Dendritic cell treated with granulocyte-macrophage colony-stimulating factor and Interleukin-4, amounts not matched to agents 40 ng/mL and 50 ng/mL, for 4 days (primary cell): ENCODE measurements around the gene RHOB.

Experiments used
- H3K27ac Mint-ChIP-seq: one replicate; pipeline ENCODE4 v1.8.0; 2022; ENCODE audit warnings: mild to moderate bottlenecking, mixed read lengths
- H3K27me3 Mint-ChIP-seq: one replicate; pipeline ENCODE4 v1.8.0; 2022; ENCODE audit warnings: mild to moderate bottlenecking, mixed read lengths
- H3K36me3 Mint-ChIP-seq: one replicate; pipeline ENCODE4 v1.8.0; 2022; ENCODE audit warnings: low read depth, mixed read lengths
- H3K4me1 Mint-ChIP-seq: one replicate; pipeline ENCODE4 v1.8.0; 2022; ENCODE audit warnings: low read depth, mixed read lengths
- H3K4me3 Mint-ChIP-seq: one replicate; pipeline ENCODE4 v1.8.0; 2022; ENCODE audit warnings: mild to moderate bottlenecking, moderate library complexity, mixed read lengths
- H3K9me3 Mint-ChIP-seq: one replicate; pipeline ENCODE4 v1.8.0; 2022; ENCODE audit warnings: mixed read lengths
- intact Hi-C: fragments of 100-400 bp; cut with micrococcal nuclease; formaldehyde crosslinking; loops from one replicate; pipeline ENCODE4 v1.15.0; 2022

RHOB gene

GRCh38 chr2:20436716-20437470 lies 10.0 kb upstream of the RHOB start:
- Mint-ChIP-seq H3K27me3 (no peaks in the 10 kb centered on the region), H3K9me3 (no peaks in the 10 kb centered on the region), H3K4me3 (no peak overlapping the region), H3K36me3 (peaks cover 5% of the 10 kb centered on the region), H3K27ac (no peak overlapping the region), H3K4me1 (peaks cover 61% of the 10 kb centered on the region)
- intact Hi-C loops, result no loop called here

GRCh38 chr2:20438334-20439192 lies 8.3 kb upstream of the RHOB start:
- no peaks in the 10 kb centered on the region for H3K9me3 Mint-ChIP-seq
- H3K36me3 Mint-ChIP-seq, result peaks cover 5% of the 10 kb centered on the region
- intact Hi-C loops, result loop anchor here (1.0 to 2.0 kb wide), 3 partner anchors 8 to 28 kb away; no protein-coding TSS in a partner anchor
- H3K27ac Mint-ChIP-seq, result peak overlapping the region; percentile 96
- peaks cover 50% of the 10 kb centered on the region for H3K4me1 Mint-ChIP-seq
- no peak overlapping the region for H3K4me3 Mint-ChIP-seq
- H3K27me3 Mint-ChIP-seq, result no peaks in the 10 kb centered on the region

- intact Hi-C loops, result loop anchor here (1.0 to 2.0 kb wide), 3 partner anchors 9 to 28 kb away; no protein-coding TSS in a partner anchor
- Mint-ChIP-seq H3K36me3 (peaks cover 5% of the 10 kb centered on the region), H3K27me3 (no peaks in the 10 kb centered on the region), H3K27ac (peak overlapping the region; percentile 96), H3K9me3 (no peaks in the 10 kb centered on the region), H3K4me3 (peak overlapping the region; percentile 23), H3K4me1 (peaks cover 47% of the 10 kb centered on the region)
These were observed 7.7 kb upstream of the RHOB start for GRCh38 chr2:20439193-20439475.

GRCh38 chr2:20439503-20439902 lies 7.4 kb upstream of the RHOB start:
- intact Hi-C loops, result loop anchor here (1.0 to 2.0 kb wide), 3 partner anchors 9 to 29 kb away; no protein-coding TSS in a partner anchor
- H3K27ac Mint-ChIP-seq, result peak overlapping the region; percentile 96
- peaks cover 44% of the 10 kb centered on the region for H3K4me1 Mint-ChIP-seq
- no peaks in the 10 kb centered on the region for H3K9me3 Mint-ChIP-seq
- peak overlapping the region; percentile 23 for H3K4me3 Mint-ChIP-seq
- H3K36me3 Mint-ChIP-seq, result peaks cover 5% of the 10 kb centered on the region
- no peaks in the 10 kb centered on the region for H3K27me3 Mint-ChIP-seq

- Mint-ChIP-seq H3K4me3 (peak overlapping the region; percentile 21), H3K27ac (peak overlapping the region; percentile 96), H3K4me1 (peaks cover 42% of the 10 kb centered on the region), H3K36me3 (peaks cover 2% of the 10 kb centered on the region), H3K27me3 (peaks cover 4% of the 10 kb centered on the region), H3K9me3 (no peaks in the 10 kb centered on the region)
- intact Hi-C loops, result no loop called here
These were observed 6.8 kb upstream of the RHOB start for GRCh38 chr2:20440001-20440560.

GRCh38 chr2:20443276-20443920 lies 3.5 kb upstream of the RHOB start:
- Mint-ChIP-seq H3K4me3 (no peak overlapping the region), H3K27me3 (peaks cover 10% of the 10 kb centered on the region), H3K27ac (no peak overlapping the region), H3K36me3 (peaks cover 13% of the 10 kb centered on the region), H3K9me3 (no peaks in the 10 kb centered on the region), H3K4me1 (peaks cover 45% of the 10 kb centered on the region)
- intact Hi-C loops, result loop anchor here (1.0 kb wide), 1 partner anchor 193 kb away; no protein-coding TSS in a partner anchor

- Mint-ChIP-seq H3K9me3 (no peaks in the 10 kb centered on the region), H3K36me3 (peaks cover 23% of the 10 kb centered on the region), H3K4me3 (no peak overlapping the region), H3K27me3 (peaks cover 10% of the 10 kb centered on the region), H3K4me1 (peaks cover 42% of the 10 kb centered on the region), H3K27ac (no peak overlapping the region)
- intact Hi-C loops, result no loop called here
These were observed 2.5 kb upstream of the RHOB start for GRCh38 chr2:20444101-20444992.

GRCh38 chr2:20444993-20445910 lies 1.6 kb upstream of the RHOB start:
- Mint-ChIP-seq H3K27me3 (peaks cover 10% of the 10 kb centered on the region), H3K27ac (no peak overlapping the region), H3K4me1 (peaks cover 42% of the 10 kb centered on the region), H3K36me3 (peaks cover 29% of the 10 kb centered on the region), H3K4me3 (no peak overlapping the region), H3K9me3 (no peaks in the 10 kb centered on the region)
- intact Hi-C loops, result no loop called here

GRCh38 chr2:20446255-20446916 lies 488 bp upstream of the RHOB start:
- Mint-ChIP-seq H3K9me3 (no peaks in the 10 kb centered on the region), H3K27ac (peak overlapping the region; percentile 88), H3K4me3 (peak overlapping the region; percentile 90), H3K4me1 (peaks cover 43% of the 10 kb centered on the region), H3K36me3 (peaks cover 29% of the 10 kb centered on the region), H3K27me3 (peaks cover 10% of the 10 kb centered on the region)
- intact Hi-C loops, result loop anchor here (2.0 kb wide), 3 partner anchors 22 to 204 kb away; partner anchors contain the start of genes HS1BP3 and PUM2

GRCh38 chr2:20447437-20448245 lies 767 bp downstream of the RHOB start:
- intact Hi-C loops, result loop anchor here (2.0 kb wide), 3 partner anchors 23 to 203 kb away; partner anchors contain the start of genes HS1BP3 and PUM2

More at GRCh38 chr2:20447437-20448245, 767 bp downstream of the RHOB start:
- Mint-ChIP-seq H3K4me1 (peaks cover 35% of the 10 kb centered on the region), H3K4me3 (peak overlapping the region; percentile 90), H3K9me3 (no peaks in the 10 kb centered on the region), H3K27me3 (peaks cover 12% of the 10 kb centered on the region), H3K36me3 (peaks cover 29% of the 10 kb centered on the region), H3K27ac (peak overlapping the region; percentile 88)
